Transverse colon (tissue), 4 donors: Measurements from ENCODE around the gene CCT2. TPM values are rescaled to one million over a fixed set of nuclear protein-coding genes. Genes with fewer than 3 reads are reported as not detected.

Source experiments
- DNase-seq: peaks from one replicate; pipeline ENCODE4 v3.0.0-alpha.2; 2019
- H3K27ac ChIP-seq, 4 donors: fragments of 200-600 bp; sonication (generic); 2 replicates each; pipeline ENCODE4 v1.5.1; 2016 to 2018; ENCODE audit warnings: inconsistent platforms in 4 of 4
- H3K27me3 ChIP-seq: fragments of 200-600 bp; sonication (generic); 2 replicates; pipeline ENCODE4 v1.5.1; 2017; ENCODE audit warnings: inconsistent platforms
- H3K36me3 ChIP-seq, 4 donors: fragments of 200-600 bp; sonication (generic); 2 replicates each; pipeline ENCODE4 v1.5.1; 2017 to 2019; ENCODE audit warnings: inconsistent platforms in 4 of 4
- H3K4me1 ChIP-seq, 4 donors: fragments of 200-600 bp; sonication (generic); 2 replicates each; pipeline ENCODE4 v1.5.1; 2017 to 2020; ENCODE audit warnings: inconsistent platforms in 4 of 4
- H3K4me3 ChIP-seq, 4 donors: fragments of 200-600 bp; sonication (generic); 1 replicate in 1 of 4; 2 replicates in 3 of 4; pipeline versions ENCODE4 v1.5.1 to v1.6.1; 2017 to 2019; ENCODE audit warnings: inconsistent platforms in 4 of 4
- H3K9me3 ChIP-seq, 2 donors: fragments of 200-600 bp; sonication (generic); 2 replicates each; pipeline ENCODE4 v1.5.1; 2017 to 2019; ENCODE audit warnings: inconsistent platforms in 2 of 2
- CTCF ChIP-seq, 5 experiments: fragments of 200-600 bp in 3 of 5; fragments of 450-650 bp in 2 of 5; sonication (generic) in 3 of 5; IDR thresholded peaks; 1 replicate in 2 of 5; 2 replicates in 3 of 5; pipeline ENCODE4 v1.5.1; 2016 to 2017; ENCODE audit warnings: antibody characterized with exemption in 5 of 5, inconsistent platforms in 3 of 5, mild to moderate bottlenecking in 2 of 5, moderate library complexity in 1 of 5
- EP300 ChIP-seq: sonication (generic); formaldehyde crosslinking; IDR thresholded peaks from one replicate; pipeline ENCODE4 v1.6.1; 2017; ENCODE audit warnings: antibody characterized with exemption, low read depth
- POLR2A ChIP-seq: fragments of 450-650 bp; IDR thresholded peaks from one replicate; pipeline ENCODE4 v1.6.1; 2016; ENCODE audit warnings: antibody characterized with exemption, mild to moderate bottlenecking, moderate library complexity
- POLR2AphosphoS5 ChIP-seq, 3 donors: sonication (generic); formaldehyde crosslinking; IDR thresholded peaks; one replicate each; pipeline ENCODE4 v1.6.1; 2016; ENCODE audit warnings: antibody characterized with exemption in 3 of 3
- WGBS, 2 donors: methylation state at CpG; one replicate each; pipeline ENCODE4 v1.1.5; 2018; ENCODE audit warnings: low coverage in 1 of 2; 5-methylcytosine and 5-hydroxymethylcytosine counted together
- in situ Hi-C, 4 donors: fragments of 200-750 bp; cut with MboI; loops; one replicate each; pipeline versions ENCODE4 v1.15.0 to v1.15.1; 2017; ENCODE audit warnings: low sequenced_read_pairs in 3 of 4, low pct_ligation_motif_present in 1 of 4, low pct_unique_long_range_greater_than_20kb in 1 of 4
- intact Hi-C: fragments of 100-400 bp; cut with DNase I; formaldehyde crosslinking; loops from one replicate; pipeline ENCODE4 v1.15.1; 2023; ENCODE audit warnings: low total_unique reads
- total RNA-seq, 4 donors: library from RNA; depleted of rRNA; stranded (reverse); fragments of >200 nt; gene quantifications; one replicate each; pipeline ENCODE4 v1.1.0, GENCODE V29; 2016

CCT2 gene
- total RNA-seq, 4 donors from 2014 or later, result 25.4 to 92.7 (median 46.9) TPM

- Histone ChIP-seq H3K9me3 (no peaks in the 10 kb centered on the region), H3K27me3 (no peaks in the 10 kb centered on the region), H3K27ac (no peak overlapping the region), H3K4me3 (no peak overlapping the region), H3K4me1 (no peaks in the 10 kb centered on the region), H3K36me3 (peaks cover 0 to 22% (median 4%) of the 10 kb centered on the region in 4 donors)
- no peak for TF ChIP-seq POLR2A
- no peak for TF ChIP-seq CTCF (IDR thresholded peaks at IDR 0.05)
- no peak for TF ChIP-seq POLR2AphosphoS5 (IDR thresholded peaks at IDR 0.05)
- no peak for TF ChIP-seq EP300
- in situ Hi-C loops, result loop anchor here in 1 of 4 donors (10.0 kb wide), 1 partner anchor 283 kb away; no protein-coding TSS in a partner anchor
- WGBS, 2 donors, result 81 to 82% methylated on average over 2 of the region's 2 CpGs
- no peak for DNase-seq
- intact Hi-C loops, result no loop called here
Observed at GRCh38 chr12:69578283-69578682, 7.0 kb upstream of the CCT2 start.

- 53 to 55% methylated on average over 4 of the region's 4 CpGs for WGBS, 2 donors
- DNase-seq, result no peak
- TF ChIP-seq EP300 (no peak), POLR2A (no peak), POLR2AphosphoS5 (IDR thresholded peaks at IDR 0.05) (no peak), CTCF (IDR thresholded peaks at IDR 0.05) (no peak)
- H3K36me3 ChIP-seq, result peaks cover 0 to 15% (median 4%) of the 10 kb centered on the region in 4 donors
- no peak overlapping the region for H3K4me3 ChIP-seq
- in situ Hi-C loops, result loop anchor here in 1 of 4 donors (10.0 kb wide), 1 partner anchor 284 kb away; no protein-coding TSS in a partner anchor
- no peaks in the 10 kb centered on the region for H3K4me1 ChIP-seq
- H3K27me3 ChIP-seq, result no peaks in the 10 kb centered on the region
- intact Hi-C loops, result no loop called here
- H3K27ac ChIP-seq, result no peak overlapping the region
- H3K9me3 ChIP-seq, result no peaks in the 10 kb centered on the region
Observed at GRCh38 chr12:69579029-69579428, 6.2 kb upstream of the CCT2 start.

GRCh38 chr12:69580074-69580473, 5.2 kb upstream of the CCT2 start:
- WGBS, 2 donors, result 89 to 100% methylated on average over 1 of the region's 1 CpG
- H3K27me3 ChIP-seq, result no peaks in the 10 kb centered on the region
- TF ChIP-seq POLR2AphosphoS5 (IDR thresholded peaks at IDR 0.05) (no peak), CTCF (IDR thresholded peaks at IDR 0.05) (no peak), POLR2A (no peak), EP300 (no peak)
- intact Hi-C loops, result loop anchor here (10.0 kb wide), 1 partner anchor 225 kb away; the partner anchor contains the start of gene YEATS4
- peaks cover 0 to 6% (median 0%) of the 10 kb centered on the region in 4 donors for H3K4me1 ChIP-seq
- peaks cover 0 to 4% (median 0%) of the 10 kb centered on the region in 4 donors for H3K36me3 ChIP-seq
- H3K9me3 ChIP-seq, result no peaks in the 10 kb centered on the region
- no peak for DNase-seq
- H3K4me3 ChIP-seq, result no peak overlapping the region
- no peak overlapping the region for H3K27ac ChIP-seq
- in situ Hi-C loops, result no loop called here

- no peaks in the 10 kb centered on the region for H3K9me3 ChIP-seq
- in situ Hi-C loops, result no loop called here
- DNase-seq, result no peak
- H3K4me1 ChIP-seq, result peaks cover 0 to 16% (median 10%) of the 10 kb centered on the region in 4 donors
- intact Hi-C loops, result loop anchor here (10.0 kb wide), 1 partner anchor 228 kb away; the partner anchor contains the start of gene YEATS4
- no peak overlapping the region for H3K4me3 ChIP-seq
- H3K27ac ChIP-seq, result no peak overlapping the region
- H3K27me3 ChIP-seq, result no peaks in the 10 kb centered on the region
- TF ChIP-seq EP300 (no peak), CTCF (IDR thresholded peaks at IDR 0.05) (no peak)
- H3K36me3 ChIP-seq, result peaks cover 0 to 12% (median 3%) of the 10 kb centered on the region in 4 donors
Observed at GRCh38 chr12:69583203-69583602, 2.1 kb upstream of the CCT2 start.
